Measurements from ENCODE around the gene NPDC1.
"Not testable (repeated sequence)": the region's sequence is repeated elsewhere in the genome, so short reads cannot be mapped to it uniquely, and the experiment has no call there.

The NPDC1 gene

GRCh38 chr9:137009217-137009616 lies 36.8 kb downstream of the NPDC1 start:
- no peak for DNase-seq

GRCh38 chr9:137008312-137008711 lies 37.7 kb downstream of the NPDC1 start:
- DNase-seq, result no peak

GRCh38 chr9:137007816-137008270 lies 38.1 kb downstream of the NPDC1 start:
- DNase-seq, result no peak

GRCh38 chr9:137007108-137007815 lies 38.7 kb downstream of the NPDC1 start:
- DNase-seq, result no peak

GRCh38 chr9:137006116-137007003 lies 39.6 kb downstream of the NPDC1 start:
- no peak for DNase-seq

- DNase-seq, result not testable (repeated sequence)
Measured at GRCh38 chr9:137004285-137004684, 41.7 kb downstream of the NPDC1 start.

GRCh38 chr9:137002646-137003041 lies 43.3 kb downstream of the NPDC1 start:
- DNase-seq, result no peak

GRCh38 chr9:137001857-137002645 lies 43.9 kb downstream of the NPDC1 start:
- no peak for DNase-seq

GRCh38 chr9:137000177-137000930 lies 45.6 kb downstream of the NPDC1 start:
- DNase-seq, result no peak

GRCh38 chr9:136997830-136998234 lies 48.1 kb downstream of the NPDC1 start:
- DNase-seq, result no peak

- DNase-seq, result no peak
Measured at GRCh38 chr9:136997371-136997770, 48.6 kb downstream of the NPDC1 start.

GRCh38 chr9:136996361-136997292 lies 49.4 kb downstream of the NPDC1 start, which contains the start of gene CLIC3:
CLIC3 (minus strand) TSS chr9:136996568; CDS start chr9:136996543, 25 bp downstream.
- no peak for DNase-seq

- DNase-seq, result no peak
Measured at GRCh38 chr9:136995772-136996311, 50.1 kb downstream of the NPDC1 start.

GRCh38 chr9:136995362-136995761 lies 50.6 kb downstream of the NPDC1 start:
- DNase-seq, result no peak

GRCh38 chr9:136994888-136995230 lies 51.1 kb downstream of the NPDC1 start:
- DNase-seq, result no peak

GRCh38 chr9:136994180-136994887 lies 51.6 kb downstream of the NPDC1 start:
- DNase-seq, result no peak

GRCh38 chr9:136992819-136993369 lies 53.1 kb downstream of the NPDC1 start:
- DNase-seq, result no peak

- DNase-seq, result peak; percentile 96 to 97
Measured at GRCh38 chr9:136991993-136992818, 53.8 kb downstream of the NPDC1 start, which contains the start of gene PAXX. PAXX (plus strand) TSS chr9:136992422; CDS start chr9:136992444, 22 bp downstream.

All from stimulated activated CD4-positive, alpha-beta T cell treated with anti-CD3 and anti-CD28 coated beads, Interleukin-2, amount 100 ng/mL, for 48 hours (primary cell).